HG03571 (cell line): ENCODE results near the gene GLCE.
"Not testable (repeated sequence)": the region's sequence is repeated elsewhere in the genome, so short reads cannot be mapped to it uniquely, and the experiment has no call there.

Experiments used
- ATAC-seq: cut with Tn5 transposase; IDR thresholded peaks from one replicate; pipeline ENCODE4 v1.9.1; 2021; ENCODE audit not compliant: unreplicated experiment

GLCE gene

GRCh38 chr15:69135499-69135898 is 24.9 kb upstream of the GLCE start:
- ATAC-seq: no peak

- no peak for ATAC-seq
These were observed 21.5 kb upstream of the GLCE start for GRCh38 chr15:69138963-69139362.

- ATAC-seq: no peak
These were observed 20.1 kb upstream of the GLCE start for GRCh38 chr15:69140306-69140705.

GRCh38 chr15:69141286-69141701 is 19.1 kb upstream of the GLCE start:
- ATAC-seq: no peak

- no peak for ATAC-seq
These were observed 18.6 kb upstream of the GLCE start for GRCh38 chr15:69141833-69142232.

GRCh38 chr15:69143756-69144436 is 16.5 kb upstream of the GLCE start:
- no peak for ATAC-seq

- ATAC-seq: no peak
These were observed 15.9 kb upstream of the GLCE start for GRCh38 chr15:69144530-69144929.

GRCh38 chr15:69145149-69145693 is 15.2 kb upstream of the GLCE start:
- no peak for ATAC-seq

- ATAC-seq: no peak
These were observed 14.5 kb upstream of the GLCE start for GRCh38 chr15:69145694-69146492.

- ATAC-seq: no peak
These were observed 13.6 kb upstream of the GLCE start for GRCh38 chr15:69146724-69147435.

- no peak for ATAC-seq
These were observed 12.0 kb upstream of the GLCE start for GRCh38 chr15:69148465-69148864.

GRCh38 chr15:69149163-69149562 is 11.3 kb upstream of the GLCE start:
- no peak for ATAC-seq

- no peak for ATAC-seq
These were observed 10.6 kb upstream of the GLCE start for GRCh38 chr15:69149803-69150202.

GRCh38 chr15:69150336-69150735 is 10.1 kb upstream of the GLCE start:
- no peak for ATAC-seq

- no peak for ATAC-seq
These were observed 9.6 kb upstream of the GLCE start for GRCh38 chr15:69150841-69151240.

- no peak for ATAC-seq
These were observed 7.4 kb upstream of the GLCE start for GRCh38 chr15:69153046-69153445.

- ATAC-seq: not testable (repeated sequence)
These were observed 6.8 kb upstream of the GLCE start for GRCh38 chr15:69153587-69153986.

- no peak for ATAC-seq
These were observed 6.4 kb upstream of the GLCE start for GRCh38 chr15:69154078-69154477.

GRCh38 chr15:69154684-69155083 is 5.8 kb upstream of the GLCE start:
- no peak for ATAC-seq

GRCh38 chr15:69156736-69157381 is 3.6 kb upstream of the GLCE start:
- no peak for ATAC-seq

GRCh38 chr15:69158201-69158842 is 2.1 kb upstream of the GLCE start:
- no peak for ATAC-seq
